Activated CD8-positive, alpha-beta memory T cell treated with anti-CD3 and anti-CD28 coated beads, Interleukin-2, amount 50 U/mL, for 1 hour (primary cell): Measurements from ENCODE around the gene TECTA.
"Not testable (repeated sequence)": the region's sequence is repeated elsewhere in the genome, so short reads cannot be mapped to it uniquely, and the experiment has no call there.

Source experiments
- DNase-seq: peaks from one replicate; pipeline ENCODE4 v3.0.0-alpha.2; 2020; ENCODE audit errors: extremely low read depth

Gene TECTA

DNA sequence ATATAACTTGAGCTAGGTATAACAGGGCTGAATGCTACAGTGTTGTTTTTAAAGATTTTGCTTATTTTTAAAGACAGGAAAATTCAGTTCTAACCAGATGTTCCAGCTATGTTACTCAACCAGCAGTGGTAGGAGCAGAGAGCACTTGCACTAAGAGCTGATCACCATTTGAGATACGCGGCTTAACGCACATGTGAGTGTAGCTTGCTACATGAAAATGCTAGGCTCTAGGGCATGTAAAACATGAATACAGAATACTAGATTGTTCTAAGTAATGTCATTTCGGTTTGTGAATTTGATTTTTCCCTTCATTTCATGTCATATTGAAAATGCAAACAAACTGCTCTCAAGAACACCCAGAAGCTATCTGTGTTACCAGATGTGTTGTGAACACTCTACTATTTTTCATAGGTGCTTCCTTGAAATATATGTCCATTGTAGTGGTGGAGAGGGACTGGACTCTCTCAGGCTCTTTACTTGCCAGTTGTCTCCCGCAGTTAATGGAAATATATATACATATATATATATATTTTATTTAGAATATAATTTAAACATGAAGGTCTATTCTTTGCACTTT is 10.8 kb upstream of the TECTA start:
- DNase-seq, result no peak

- no peak for DNase-seq
Observed at GRCh38 chr11:121091492-121092152, 9.4 kb upstream of the TECTA start.

GRCh38 chr11:121095561-121095960 is 5.5 kb upstream of the TECTA start:
- no peak for DNase-seq

GRCh38 chr11:121099364-121099763 is 1.7 kb upstream of the TECTA start:
- DNase-seq, result no peak

GRCh38 chr11:121099885-121100284 is 1.2 kb upstream of the TECTA start:
- DNase-seq, result no peak

- DNase-seq, result no peak
Observed at GRCh38 chr11:121104312-121104762, 3.3 kb downstream of the TECTA start.

DNA sequence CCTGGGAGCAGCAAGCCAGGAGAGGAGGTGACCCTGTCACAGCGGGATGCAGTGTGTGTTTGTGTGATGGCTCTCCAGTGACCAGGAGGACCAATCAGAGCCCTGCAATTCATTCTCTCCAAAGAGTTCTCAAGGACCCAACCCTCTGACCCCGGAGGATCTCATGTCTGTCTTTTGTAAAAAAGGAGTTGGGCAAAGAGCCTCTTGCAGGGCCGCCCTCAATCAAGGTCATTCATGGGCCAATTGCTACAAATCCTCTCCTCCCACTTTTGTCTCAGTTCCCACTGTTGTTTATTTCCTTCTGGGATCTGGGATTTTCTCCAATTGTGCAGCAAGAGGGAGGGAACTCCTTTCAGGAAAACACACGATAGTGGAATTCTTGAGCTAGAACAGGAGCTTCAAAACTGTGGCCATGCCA is 4.0 kb downstream of the TECTA start:
- no peak for DNase-seq

- no peak for DNase-seq
Observed at GRCh38 chr11:121105481-121106195, 4.6 kb downstream of the TECTA start.

GRCh38 chr11:121106812-121107211 is 5.8 kb downstream of the TECTA start:
- no peak for DNase-seq

- DNase-seq, result no peak
Observed at GRCh38 chr11:121108413-121108812, 7.4 kb downstream of the TECTA start.

- no peak for DNase-seq
Observed at GRCh38 chr11:121109471-121109870, 8.4 kb downstream of the TECTA start.

DNA sequence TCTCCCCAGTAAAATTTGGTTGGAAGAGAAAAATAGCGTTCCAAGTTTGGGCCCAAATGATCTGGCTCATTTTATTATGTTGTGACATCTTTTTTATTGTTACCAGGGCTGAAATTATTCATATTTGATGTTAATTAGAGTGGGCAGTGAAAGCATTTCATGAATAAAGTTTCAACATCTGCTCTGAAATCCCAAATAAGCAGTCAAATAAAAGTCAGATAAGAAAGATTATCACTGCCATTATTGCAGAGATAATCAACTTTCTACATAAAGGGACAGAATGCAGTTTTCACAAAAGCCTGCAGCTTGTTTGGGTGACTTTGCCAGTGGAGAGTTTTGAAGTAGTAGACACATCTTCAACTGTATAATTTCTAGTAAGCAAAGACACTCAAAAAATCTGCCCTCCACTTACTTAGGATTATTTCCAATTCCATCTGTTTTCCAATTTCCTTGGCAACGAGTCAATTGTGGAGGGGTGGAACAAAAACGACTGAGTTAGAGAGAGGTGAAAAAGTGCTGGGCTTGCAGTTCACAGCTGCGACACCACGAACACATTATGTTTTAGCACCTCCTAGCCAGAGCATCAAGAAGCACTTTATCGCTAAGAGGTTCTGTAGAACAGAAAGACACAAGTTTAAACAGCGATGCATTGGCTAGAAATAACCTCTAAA is 9.0 kb downstream of the TECTA start:
- DNase-seq, result no peak

DNA sequence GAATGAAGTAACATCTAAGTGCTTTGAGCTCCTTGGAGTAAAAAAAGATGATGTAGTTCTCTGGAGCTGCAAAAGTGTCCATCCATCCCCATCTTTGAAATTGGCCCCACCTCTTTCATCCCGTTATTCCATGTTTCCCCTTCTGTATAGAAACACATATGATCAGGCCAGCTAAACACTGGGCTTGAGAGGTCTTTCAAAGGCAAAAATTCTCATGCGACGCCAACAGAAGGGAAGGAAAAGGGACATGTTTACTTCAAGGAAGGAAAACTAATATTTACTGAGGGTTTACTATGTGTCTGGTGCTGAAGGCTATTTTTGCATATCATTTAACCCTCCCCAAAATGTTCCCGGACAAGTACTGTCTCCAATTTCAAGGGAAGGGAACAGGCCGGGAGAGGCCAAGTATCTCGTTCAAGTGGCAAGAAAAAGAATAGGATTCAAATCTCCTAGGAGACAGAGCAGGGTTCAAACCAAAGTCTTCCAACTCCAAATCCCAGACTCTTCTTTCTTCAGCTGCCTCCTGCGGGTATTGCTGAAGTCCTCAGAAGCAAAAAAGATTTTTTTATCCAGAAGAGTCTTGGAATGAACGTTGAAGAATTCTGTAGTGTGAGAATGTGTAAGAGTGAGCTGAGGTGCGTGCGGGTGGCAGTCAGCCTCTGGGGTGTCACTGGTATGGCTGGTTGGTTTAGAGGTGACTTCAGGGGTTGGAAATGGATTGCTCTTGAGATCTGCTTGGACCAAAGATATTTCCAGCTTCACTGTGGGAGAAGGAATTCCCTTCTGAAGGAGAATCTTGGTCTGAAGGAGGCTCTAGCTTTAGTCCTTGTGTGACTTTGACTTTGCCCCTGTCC is 10.1 kb downstream of the TECTA start:
- no peak for DNase-seq

DNA sequence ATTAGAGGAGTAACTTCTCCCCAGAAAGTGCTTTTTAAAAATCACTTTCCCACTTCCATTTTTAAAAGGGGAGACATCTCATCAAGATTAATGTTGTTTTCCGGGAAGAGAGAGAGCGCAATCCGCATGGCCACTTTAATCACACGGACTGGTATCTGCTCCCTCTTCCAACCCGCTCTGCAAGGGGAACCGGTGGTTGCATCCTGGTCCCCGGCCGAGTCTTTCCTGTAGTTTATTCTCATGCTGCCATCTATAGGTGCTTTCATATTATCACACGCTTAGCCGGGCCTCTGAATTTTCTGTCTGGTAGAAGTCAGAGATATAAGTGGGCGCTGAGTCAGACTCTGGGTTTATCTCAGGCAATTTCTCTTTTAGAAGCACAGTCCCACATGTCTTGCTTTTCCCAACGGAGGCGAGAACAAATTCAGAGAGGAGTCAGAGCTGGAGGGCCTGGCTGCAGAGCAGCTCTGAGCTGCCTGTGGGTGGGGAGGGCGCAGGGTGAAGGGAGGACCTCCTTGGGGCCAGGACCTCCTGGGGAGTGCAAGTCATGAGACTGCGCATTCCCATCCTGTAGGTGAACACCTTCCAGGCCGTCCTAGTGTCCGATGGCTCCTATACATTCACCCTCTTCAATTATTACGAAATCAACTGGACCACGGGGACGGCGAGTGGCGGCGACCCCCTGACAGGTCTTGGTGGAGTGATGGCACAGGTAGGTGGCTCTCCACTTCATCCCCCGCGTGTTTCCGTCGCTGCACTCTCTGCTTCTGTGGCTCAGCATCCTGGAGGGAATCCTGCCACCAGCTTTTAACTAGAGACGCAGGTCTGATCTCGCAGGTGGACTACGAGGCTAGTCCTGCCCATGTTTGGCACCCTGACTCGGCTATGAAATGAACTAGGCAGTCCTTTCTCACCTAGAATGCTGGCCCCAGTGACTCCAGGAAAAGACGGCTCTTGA is 11.7 kb downstream of the TECTA start:
- DNase-seq, result no peak

GRCh38 chr11:121113611-121114010 is 12.6 kb downstream of the TECTA start:
- DNase-seq, result no peak

- not testable (repeated sequence) for DNase-seq
Observed at GRCh38 chr11:121115024-121115423, 14.0 kb downstream of the TECTA start.

- DNase-seq, result no peak
Observed at GRCh38 chr11:121117788-121118187, 16.7 kb downstream of the TECTA start.

DNA sequence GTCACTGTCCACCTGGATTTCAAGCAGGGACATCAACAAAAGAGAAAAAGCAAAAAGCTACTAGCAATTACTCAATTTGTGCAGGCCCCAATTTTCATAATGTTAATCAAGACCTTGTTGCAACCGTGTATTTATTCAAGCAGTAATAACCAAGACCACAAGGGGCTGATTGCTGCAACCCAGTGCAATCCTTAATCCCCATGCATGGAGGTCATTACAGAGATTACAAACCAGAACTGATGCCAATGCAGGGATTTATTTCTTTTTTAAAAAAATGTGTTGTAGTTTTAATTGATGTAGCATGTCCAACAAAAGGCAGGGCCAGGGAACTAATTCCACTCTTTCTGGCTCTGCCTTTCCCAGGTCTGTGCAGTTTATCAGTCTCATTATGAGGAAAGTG is 18.4 kb downstream of the TECTA start:
- no peak for DNase-seq

DNA sequence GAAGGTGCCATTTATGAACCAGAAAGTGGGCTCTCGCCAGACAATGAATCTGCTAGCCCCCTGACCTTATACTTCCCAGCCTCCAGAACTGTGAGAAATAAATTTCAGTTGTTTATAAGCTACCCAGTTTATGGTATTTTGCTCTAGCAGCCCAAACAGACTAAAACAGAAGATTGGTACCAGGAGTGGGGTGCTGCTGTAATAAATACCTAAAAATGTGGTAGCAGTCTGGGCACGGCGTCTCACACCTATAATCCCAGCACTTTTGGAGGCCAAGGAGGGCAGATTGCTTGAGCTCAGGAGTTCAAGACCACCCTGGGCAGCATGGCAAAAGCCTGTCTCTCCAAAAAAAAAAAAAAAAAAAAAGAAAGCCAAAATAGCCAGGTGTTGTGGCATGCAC is 21.3 kb downstream of the TECTA start:
- no peak for DNase-seq

DNA sequence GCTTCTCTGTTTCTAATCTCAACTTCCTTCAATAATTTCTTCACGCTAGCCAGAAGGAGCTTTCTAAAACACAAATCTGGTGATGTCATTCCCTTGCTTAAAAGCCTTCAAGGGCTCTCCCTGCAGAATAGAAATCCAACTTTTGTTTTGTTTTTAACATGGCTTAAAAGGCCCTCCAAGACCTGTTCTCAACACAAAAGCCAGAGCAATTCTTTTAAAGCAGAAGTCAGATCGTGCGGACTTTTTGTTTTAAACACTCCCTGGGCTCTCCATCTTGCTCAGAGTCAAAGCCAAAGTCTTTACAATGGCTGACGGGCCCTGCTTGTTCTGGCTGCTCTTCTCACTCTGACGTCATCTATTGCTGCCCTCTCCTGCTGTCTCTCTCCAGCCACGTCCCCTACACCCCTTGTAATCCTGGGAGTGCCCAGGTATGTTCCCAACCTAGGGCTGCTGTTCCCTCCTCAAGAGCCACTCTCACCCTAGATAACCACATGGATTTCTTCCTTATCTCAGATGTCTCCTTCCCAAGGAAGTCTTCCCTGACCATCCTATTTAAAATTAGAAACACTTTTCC is 22.5 kb downstream of the TECTA start:
- DNase-seq, result no peak
